CD4-positive, alpha-beta T cell treated with Interferon gamma for 1 hour (primary cell): ENCODE results near the gene HSD11B1L.
A peak's percentile ranks its signal among the peaks of the same experiment; 100 is the strongest.
"Not testable (repeated sequence)": the region's sequence is repeated elsewhere in the genome, so short reads cannot be mapped to it uniquely, and the experiment has no call there.

Experiments used
- DNase-seq: peaks from one replicate; pipeline ENCODE4 v3.0.0-alpha.2; 2020

The HSD11B1L gene

GRCh38 chr19:5688262-5688881 lies 7.5 kb downstream of the HSD11B1L start:
- not testable (repeated sequence) for DNase-seq

- DNase-seq: peak; percentile 97
These were observed 9.5 kb downstream of the HSD11B1L start, which contains the start of gene RPL36 for GRCh38 chr19:5690125-5690954. Gene RPL36, plus strand, starts transcription at chr19:5690295. Its CDS starts 213 bp downstream, at chr19:5690508.

- DNase-seq: peak; percentile 24
These were observed 10.4 kb downstream of the HSD11B1L start for GRCh38 chr19:5690955-5691821.

- DNase-seq: no peak
These were observed 11.2 kb downstream of the HSD11B1L start for GRCh38 chr19:5691822-5692722.

- DNase-seq: no peak
These were observed 11.9 kb downstream of the HSD11B1L start for GRCh38 chr19:5692723-5693194.

- DNase-seq: no peak
These were observed 12.7 kb downstream of the HSD11B1L start for GRCh38 chr19:5693195-5694166.

GRCh38 chr19:5694167-5694955 lies 13.5 kb downstream of the HSD11B1L start:
- DNase-seq: no peak

GRCh38 chr19:5694956-5695648 lies 14.3 kb downstream of the HSD11B1L start:
- DNase-seq: no peak

- no peak for DNase-seq
These were observed 14.9 kb downstream of the HSD11B1L start for GRCh38 chr19:5695649-5696195.

- DNase-seq: no peak
These were observed 15.6 kb downstream of the HSD11B1L start for GRCh38 chr19:5696196-5697021.

GRCh38 chr19:5697022-5697889 lies 16.4 kb downstream of the HSD11B1L start:
- no peak for DNase-seq

GRCh38 chr19:5697890-5698634 lies 17.2 kb downstream of the HSD11B1L start:
- DNase-seq: no peak

GRCh38 chr19:5698635-5699422 lies 18.0 kb downstream of the HSD11B1L start:
- DNase-seq: no peak

GRCh38 chr19:5700455-5701092 lies 19.7 kb downstream of the HSD11B1L start:
- DNase-seq: no peak

GRCh38 chr19:5702053-5702410 lies 21.2 kb downstream of the HSD11B1L start:
- not testable (repeated sequence) for DNase-seq
